ENCODE data around the gene EPS8L3. TPM values are rescaled to one million over a fixed set of nuclear protein-coding genes. Genes with fewer than 3 reads are reported as not detected.

EPS8L3 gene
- total and polyA plus RNA-seq, 9 of the 15 experiments (the other 6 are each of a cell fraction or from before 2014, with no cell fraction given): 0.09 to 0.42 (median 0.14) TPM; not detected in 5

DNA sequence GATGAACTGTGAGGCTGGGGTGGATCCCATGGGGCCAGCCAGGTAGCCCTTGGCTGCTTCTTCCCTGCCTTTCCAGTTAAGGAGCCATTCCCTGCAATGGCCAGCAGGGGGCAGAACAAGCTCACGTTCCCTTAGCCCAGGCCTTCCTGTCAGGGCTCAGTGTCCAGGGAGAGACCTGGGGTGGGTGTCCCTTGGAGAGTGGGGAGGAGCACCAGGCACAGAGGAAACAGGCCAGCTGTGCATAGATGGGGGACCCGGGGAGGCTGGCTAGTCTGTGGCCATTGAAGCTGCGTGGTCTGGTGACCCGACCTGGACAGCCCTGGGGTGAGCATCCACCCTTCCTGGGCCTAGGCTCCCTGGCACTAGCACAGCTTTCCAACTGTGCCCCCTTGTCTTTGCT lies 13.2 kb upstream of the EPS8L3 start:
- DNase-seq (ENCODE audit: extremely low read depth in 1 of 4, low spot score in 3 of 4) (peak; percentile 88 to 94 (median 93)), FAIRE-seq (peak; percentile 98), ATAC-seq (peak; percentile 92)
- WGBS (ENCODE audit: insufficient coverage, low coverage, missing lambda C conversion rate): 43% methylated on average over 4 of the region's 4 CpGs
- H2AFZ ChIP-seq (ENCODE audit: low read depth, low read length): peak overlapping the region; percentile 61
- no peaks in the 10 kb centered on the region for H4K20me1 ChIP-seq (replicated peaks; ENCODE audit: control insufficient read depth, insufficient read depth, low read length)
- H3K4me3 ChIP-seq: no peak overlapping the region
- H3K9me1 ChIP-seq (ENCODE audit: control insufficient read depth, insufficient read depth, low read length): no peaks in the 10 kb centered on the region
- CTCF ChIA-PET (ENCODE audit: low intra/inter-chr PET ratio): interaction anchor here (0.6 to 7.1 kb wide), 11 partner anchors 9 to 329 kb away, joined by 3 to 202 read pairs (median 4); partner anchors contain the start of genes AHCYL1 and CSF1
- peak overlapping the region in 1 of 2 experiments; percentile 7; a peak in 1 of 4 replicates for H3K9ac ChIP-seq (ENCODE audit: insufficient read depth in 1 of 2, low read depth in 2 of 2, low read length in 2 of 2)
- H3K27ac ChIP-seq (ENCODE audit: extremely low read depth, low read depth, low read length): no peak overlapping the region
- in situ Hi-C loops (cut with MboI) (loop anchor here (5.0 kb wide), 2 partner anchors 140 to 205 kb away; partner anchors contain the start of gene AHCYL1), intact Hi-C loops (cut with micrococcal nuclease) (loop anchor here (1.0 to 5.0 kb wide), 6 partner anchors 12 to 684 kb away; partner anchors contain the start of genes AHCYL1 and UBL4B)
- peaks cover 9 to 11% of the 10 kb centered on the region in 2 experiments; a peak in 3 of 5 replicates for H3K4me1 ChIP-seq (replicated peaks in 1 of 2; ENCODE audit: control insufficient read depth in 2 of 2, insufficient read depth in 2 of 2, low read length in 2 of 2)
- H3K9me3 ChIP-seq (replicated peaks; ENCODE audit: control insufficient read depth, insufficient read depth, low read depth, low read length): no peaks in the 10 kb centered on the region; the same call in none of the 2 replicates
- H3K36me3 ChIP-seq (ENCODE audit: control insufficient read depth, insufficient read depth, low read length): no peaks in the 10 kb centered on the region
- no TSS peak for BruUV-seq (replicated peaks)
- no peak overlapping the region for H3K4me2 ChIP-seq (ENCODE audit: insufficient read depth, low read length)
- POLR2A ChIA-PET: interaction anchor here (0.6 to 10.2 kb wide), 7 partner anchors 9 to 646 kb away, joined by 3 to 99 read pairs (median 3); partner anchors contain the start of gene AHCYL1
- no peaks in the 10 kb centered on the region for H3K27me3 ChIP-seq (ENCODE audit: control insufficient read depth in 2 of 2, insufficient read depth in 2 of 2, low read length in 2 of 2)
- H3K79me2 ChIP-seq (ENCODE audit: control insufficient read depth, insufficient read depth, low read length): no peaks in the 10 kb centered on the region
- TF ChIP-seq MECOM (CRISPR knock-in tag; IDR thresholded peaks at IDR 0.05) (no peak), CSDE1 (IDR thresholded peaks at IDR 0.05) (no peak; a peak in 1 of 4 replicates), KHSRP (IDR thresholded peaks at IDR 0.05) (no peak), ZFP1 (CRISPR knock-in tag; IDR thresholded peaks at IDR 0.05) (no peak), ZFP36 (IDR thresholded peaks at IDR 0.05; ENCODE audit: low read depth, low read length, partially characterized antibody) (peak; percentile 54), ZBTB1 (CRISPR knock-in tag; IDR thresholded peaks at IDR 0.05; ENCODE audit: borderline replicate concordance, low read depth) (no peak), NR1H2 (CRISPR knock-in tag; IDR thresholded peaks at IDR 0.05) (no peak; the same call in 1 of the 2 replicates), ELF4 (CRISPR knock-in tag; IDR thresholded peaks at IDR 0.05) (no peak), NR3C1 (CRISPR knock-in tag; IDR thresholded peaks at IDR 0.05) (no peak), ETV6 (IDR thresholded peaks at IDR 0.05; ENCODE audit: borderline replicate concordance in 1 of 2, low read depth in 2 of 2, low read length in 1 of 2) (no peak), ETV6 (CRISPR knock-in tag; IDR thresholded peaks at IDR 0.05; ENCODE audit: borderline replicate concordance) (no peak), ZNF121 (CRISPR knock-in tag; conservative IDR thresholded peaks at IDR 0.05) (no peak), MXI1 (IDR thresholded peaks at IDR 0.05; ENCODE audit: low read depth, low read length) (no peak), ESRRA (IDR thresholded peaks at IDR 0.05; ENCODE audit: borderline replicate concordance, low read depth) (no peak), FOXJ3 (CRISPR knock-in tag; IDR thresholded peaks at IDR 0.05) (no peak), CHD2 (IDR thresholded peaks at IDR 0.05; ENCODE audit: low read depth, low read length) (no peak), PTBP1 (IDR thresholded peaks at IDR 0.05; ENCODE audit: low read depth, low read length) (no peak)
- TF ChIP-seq, protein P1, sequence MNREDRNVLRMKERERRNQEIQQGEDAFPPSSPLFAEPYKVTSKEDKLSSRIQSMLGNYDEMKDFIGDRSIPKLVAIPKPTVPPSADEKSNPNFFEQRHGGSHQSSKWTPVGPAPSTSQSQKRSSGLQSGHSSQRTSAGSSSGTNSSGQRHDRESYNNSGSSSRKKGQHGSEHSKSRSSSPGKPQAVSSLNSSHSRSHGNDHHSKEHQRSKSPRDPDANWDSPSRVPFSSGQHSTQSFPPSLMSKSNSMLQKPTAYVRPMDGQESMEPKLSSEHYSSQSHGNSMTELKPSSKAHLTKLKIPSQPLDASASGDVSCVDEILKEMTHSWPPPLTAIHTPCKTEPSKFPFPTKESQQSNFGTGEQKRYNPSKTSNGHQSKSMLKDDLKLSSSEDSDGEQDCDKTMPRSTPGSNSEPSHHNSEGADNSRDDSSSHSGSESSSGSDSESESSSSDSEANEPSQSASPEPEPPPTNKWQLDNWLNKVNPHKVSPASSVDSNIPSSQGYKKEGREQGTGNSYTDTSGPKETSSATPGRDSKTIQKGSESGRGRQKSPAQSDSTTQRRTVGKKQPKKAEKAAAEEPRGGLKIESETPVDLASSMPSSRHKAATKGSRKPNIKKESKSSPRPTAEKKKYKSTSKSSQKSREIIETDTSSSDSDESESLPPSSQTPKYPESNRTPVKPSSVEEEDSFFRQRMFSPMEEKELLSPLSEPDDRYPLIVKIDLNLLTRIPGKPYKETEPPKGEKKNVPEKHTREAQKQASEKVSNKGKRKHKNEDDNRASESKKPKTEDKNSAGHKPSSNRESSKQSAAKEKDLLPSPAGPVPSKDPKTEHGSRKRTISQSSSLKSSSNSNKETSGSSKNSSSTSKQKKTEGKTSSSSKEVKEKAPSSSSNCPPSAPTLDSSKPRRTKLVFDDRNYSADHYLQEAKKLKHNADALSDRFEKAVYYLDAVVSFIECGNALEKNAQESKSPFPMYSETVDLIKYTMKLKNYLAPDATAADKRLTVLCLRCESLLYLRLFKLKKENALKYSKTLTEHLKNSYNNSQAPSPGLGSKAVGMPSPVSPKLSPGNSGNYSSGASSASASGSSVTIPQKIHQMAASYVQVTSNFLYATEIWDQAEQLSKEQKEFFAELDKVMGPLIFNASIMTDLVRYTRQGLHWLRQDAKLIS (CRISPR knock-in tag; IDR thresholded peaks at IDR 0.05): no peak
- TF ChIP-seq, protein P2, sequence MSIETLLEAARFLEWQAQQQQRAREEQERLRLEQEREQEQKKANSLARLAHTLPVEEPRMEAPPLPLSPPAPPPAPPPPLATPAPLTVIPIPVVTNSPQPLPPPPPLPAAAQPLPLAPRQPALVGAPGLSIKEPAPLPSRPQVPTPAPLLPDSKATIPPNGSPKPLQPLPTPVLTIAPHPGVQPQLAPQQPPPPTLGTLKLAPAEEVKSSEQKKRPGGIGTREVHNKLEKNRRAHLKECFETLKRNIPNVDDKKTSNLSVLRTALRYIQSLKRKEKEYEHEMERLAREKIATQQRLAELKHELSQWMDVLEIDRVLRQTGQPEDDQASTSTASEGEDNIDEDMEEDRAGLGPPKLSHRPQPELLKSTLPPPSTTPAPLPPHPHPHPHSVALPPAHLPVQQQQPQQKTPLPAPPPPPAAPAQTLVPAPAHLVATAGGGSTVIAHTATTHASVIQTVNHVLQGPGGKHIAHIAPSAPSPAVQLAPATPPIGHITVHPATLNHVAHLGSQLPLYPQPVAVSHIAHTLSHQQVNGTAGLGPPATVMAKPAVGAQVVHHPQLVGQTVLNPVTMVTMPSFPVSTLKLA (conservative IDR thresholded peaks at IDR 0.05): no peak
